Activated CD4-positive, alpha-beta T cell treated with anti-CD3 and anti-CD28 coated beads, Interleukin-2, amount 50 U/mL, for 1 hour (primary cell): ENCODE results near the gene AP2A2.
"Not testable (repeated sequence)": the region's sequence is repeated elsewhere in the genome, so short reads cannot be mapped to it uniquely, and the experiment has no call there.

Experiments used
- DNase-seq: peaks from one replicate; pipeline ENCODE4 v3.0.0-alpha.2; 2020

The AP2A2 gene

GRCh38 chr11:957212-957920 lies 31.7 kb downstream of the AP2A2 start:
- DNase-seq, result no peak

GRCh38 chr11:958101-958500 lies 32.4 kb downstream of the AP2A2 start:
- DNase-seq, result no peak

DNA sequence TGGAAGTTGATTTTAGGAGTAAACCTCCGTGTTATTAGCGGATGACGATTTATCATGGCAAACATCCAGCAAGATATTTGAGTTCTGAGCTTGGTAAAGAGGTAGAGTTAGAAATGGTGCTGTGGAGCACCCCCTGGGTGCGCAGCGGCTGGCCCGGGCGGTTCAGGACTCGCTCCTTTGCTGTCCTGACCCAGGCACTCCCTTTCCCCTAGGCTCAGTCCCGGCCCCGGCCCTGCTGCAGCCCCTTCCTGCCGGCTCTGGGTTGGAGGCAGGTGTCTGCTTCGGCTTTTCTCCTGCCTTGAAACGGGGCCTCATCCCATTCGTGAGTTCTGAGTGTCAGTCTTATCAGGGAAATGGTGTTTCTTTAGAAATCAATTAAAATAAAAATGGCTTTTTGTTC lies 33.4 kb downstream of the AP2A2 start:
- no peak for DNase-seq

- no peak for DNase-seq
These were observed 33.9 kb downstream of the AP2A2 start for GRCh38 chr11:959608-960007.

DNA sequence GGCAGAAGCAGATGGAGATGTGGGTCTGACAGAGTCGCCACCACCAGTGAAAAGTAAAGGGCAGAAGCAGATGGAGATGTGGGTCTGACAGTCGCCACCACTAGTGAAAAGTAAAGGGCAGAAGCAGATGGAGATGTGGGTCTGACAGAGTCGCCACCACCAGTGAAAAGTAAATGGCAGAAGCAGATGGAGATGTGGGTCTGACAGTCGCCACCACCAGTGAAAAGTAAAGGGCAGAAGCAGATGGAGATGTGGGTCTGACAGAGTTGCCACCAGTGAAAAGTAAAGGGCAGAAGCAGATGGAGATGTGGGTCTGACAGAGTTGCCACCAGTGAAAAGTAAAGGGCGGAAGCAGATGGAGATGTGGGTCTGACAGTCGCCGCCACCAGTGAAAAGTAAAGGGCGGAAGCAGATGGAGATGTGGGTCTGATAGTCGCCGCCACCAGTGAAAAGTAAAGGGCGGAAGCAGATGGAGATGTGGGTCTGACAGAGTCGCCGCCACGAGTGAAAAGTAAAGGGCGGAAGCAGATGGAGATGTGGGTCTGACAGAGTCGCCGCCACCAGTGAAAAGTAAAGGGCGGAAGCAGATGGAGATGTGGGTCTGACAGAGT lies 35.7 kb downstream of the AP2A2 start:
- not testable (repeated sequence) for DNase-seq

DNA sequence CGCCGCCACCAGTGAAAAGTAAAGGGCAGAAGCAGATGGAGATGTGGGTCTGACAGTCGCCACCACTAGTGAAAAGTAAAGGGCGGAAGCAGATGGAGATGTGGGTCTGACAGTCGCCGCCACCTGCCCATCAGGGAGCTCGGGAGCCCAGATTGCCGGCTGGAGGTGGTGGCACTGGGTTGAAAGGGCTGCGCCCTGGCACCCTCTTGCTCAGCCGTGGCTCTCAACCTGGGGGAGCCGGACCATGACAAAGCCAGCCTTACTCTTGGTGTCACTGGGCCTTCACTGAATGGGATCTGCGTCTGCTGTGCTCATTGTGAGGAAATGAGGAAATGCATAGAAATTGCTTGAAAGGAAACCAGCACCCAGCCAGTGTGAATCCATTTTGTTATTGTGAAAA lies 36.3 kb downstream of the AP2A2 start:
- DNase-seq, result no peak

- DNase-seq, result no peak
These were observed 37.0 kb downstream of the AP2A2 start for GRCh38 chr11:962688-963087.

- no peak for DNase-seq
These were observed 38.2 kb downstream of the AP2A2 start for GRCh38 chr11:963852-964251.

- no peak for DNase-seq
These were observed 39.6 kb downstream of the AP2A2 start for GRCh38 chr11:965206-965775.

GRCh38 chr11:967995-968751 lies 42.5 kb downstream of the AP2A2 start:
- no peak for DNase-seq

DNA sequence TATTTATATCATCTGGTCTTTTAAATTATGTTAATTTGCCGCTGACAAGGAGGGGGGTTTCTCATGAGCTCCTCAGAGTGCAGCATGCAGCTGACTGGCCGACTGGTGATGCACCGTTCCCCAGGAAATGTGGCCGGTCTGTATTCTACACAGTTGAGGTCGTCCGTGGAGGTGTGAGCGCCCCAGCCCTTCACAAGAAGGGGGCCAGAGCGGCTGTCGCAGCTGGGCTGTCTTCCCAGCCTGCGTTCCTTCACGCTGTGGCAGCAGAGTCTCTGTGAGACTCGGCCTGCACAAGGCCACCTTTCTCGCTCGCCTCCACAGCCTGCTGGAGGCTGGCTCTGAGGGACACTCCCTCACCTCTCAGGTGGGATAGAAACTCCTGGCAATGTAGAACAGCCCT lies 43.2 kb downstream of the AP2A2 start:
- no peak for DNase-seq

DNA sequence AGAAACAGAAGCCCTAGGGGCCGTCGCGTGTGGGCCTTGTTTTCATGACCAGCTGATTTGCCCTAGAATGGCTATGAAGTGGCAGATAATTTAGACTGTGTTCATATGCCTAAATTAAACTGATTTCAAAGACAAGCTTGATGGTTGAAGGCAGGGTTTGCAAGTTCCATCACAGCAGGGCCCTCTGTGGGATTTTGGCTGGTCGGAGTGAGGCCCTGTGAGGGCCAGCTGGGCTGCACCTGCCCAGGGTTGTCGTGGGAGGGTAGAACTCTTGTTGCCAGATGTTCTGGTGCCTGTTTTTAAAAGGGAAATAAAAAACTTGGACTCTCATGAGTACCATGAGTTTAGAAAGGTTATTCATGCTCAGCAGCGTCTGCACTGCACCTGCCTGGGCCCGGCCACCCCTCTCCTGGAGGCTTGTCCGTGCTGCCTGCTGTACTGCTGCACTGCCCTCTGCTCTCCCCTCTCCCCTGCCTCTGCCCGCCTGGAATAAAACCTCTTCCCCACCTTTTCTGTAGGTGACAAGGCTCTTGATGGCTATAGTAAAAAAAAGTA lies 44.1 kb downstream of the AP2A2 start:
- DNase-seq, result no peak

- DNase-seq, result no peak
These were observed 44.7 kb downstream of the AP2A2 start for GRCh38 chr11:970319-970871.

- DNase-seq, result no peak
These were observed 45.5 kb downstream of the AP2A2 start for GRCh38 chr11:971092-971690.

DNA sequence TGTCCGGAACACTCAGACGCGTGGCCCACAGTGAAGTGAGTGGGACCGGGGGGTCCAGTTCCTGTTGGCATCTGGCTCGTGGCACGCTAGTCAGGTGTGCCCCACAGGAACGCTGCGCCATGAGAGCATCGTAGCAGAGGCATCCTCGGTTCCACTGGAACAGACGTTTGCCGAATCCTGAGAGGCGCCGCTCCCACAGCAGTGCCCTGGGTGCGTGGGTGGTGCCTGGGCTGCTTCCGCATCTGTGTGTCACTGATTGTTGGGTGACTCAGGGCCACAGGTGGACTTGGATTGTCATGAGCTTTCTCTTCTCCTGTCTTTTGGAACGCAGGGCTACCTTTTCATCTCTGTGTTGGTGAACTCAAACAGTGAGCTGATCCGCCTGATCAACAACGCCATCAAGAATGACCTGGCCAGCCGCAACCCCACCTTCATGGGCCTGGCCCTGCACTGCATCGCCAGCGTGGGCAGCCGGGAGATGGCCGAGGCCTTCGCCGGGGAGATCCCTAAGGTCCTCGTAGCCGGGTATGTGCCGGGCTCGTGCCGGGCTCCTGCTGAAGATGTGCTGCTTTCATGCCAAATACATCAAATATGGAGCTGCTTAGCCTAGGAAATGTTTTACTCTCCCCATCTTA lies 46.2 kb downstream of the AP2A2 start:
- no peak for DNase-seq

DNA sequence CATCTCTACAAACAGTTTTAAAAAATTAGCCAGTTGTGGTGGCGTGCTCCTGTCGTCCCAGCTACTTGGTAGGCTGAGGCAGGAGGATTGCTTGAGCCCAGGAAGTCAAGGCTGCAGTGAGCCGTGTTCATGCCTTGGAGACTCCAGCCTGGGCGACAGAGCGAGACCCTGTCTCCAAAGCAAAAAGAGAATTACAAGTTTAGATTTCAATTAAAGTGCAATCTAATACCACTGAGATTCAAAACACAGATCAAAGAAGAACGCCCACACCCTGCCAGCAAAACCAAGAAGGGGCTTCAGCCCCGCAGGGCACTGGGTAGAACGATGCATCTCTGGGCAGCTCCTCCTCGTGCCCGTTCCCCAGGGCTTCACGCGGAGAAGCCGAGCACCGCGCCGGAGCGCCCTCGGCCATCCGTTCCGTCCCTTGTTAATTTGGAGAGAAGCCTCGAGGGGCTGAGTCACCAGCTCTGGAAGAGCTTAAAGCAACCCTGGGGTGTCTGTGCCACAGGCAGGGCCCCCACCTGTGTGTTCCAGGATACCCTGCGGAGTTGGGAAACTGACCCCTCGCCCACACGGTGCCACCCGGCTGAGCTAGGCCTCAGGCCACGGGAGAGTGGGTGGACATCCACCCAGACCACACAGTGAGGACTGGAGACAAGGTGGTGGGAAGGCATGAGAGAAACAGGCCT lies 47.0 kb downstream of the AP2A2 start:
- no peak for DNase-seq

DNA sequence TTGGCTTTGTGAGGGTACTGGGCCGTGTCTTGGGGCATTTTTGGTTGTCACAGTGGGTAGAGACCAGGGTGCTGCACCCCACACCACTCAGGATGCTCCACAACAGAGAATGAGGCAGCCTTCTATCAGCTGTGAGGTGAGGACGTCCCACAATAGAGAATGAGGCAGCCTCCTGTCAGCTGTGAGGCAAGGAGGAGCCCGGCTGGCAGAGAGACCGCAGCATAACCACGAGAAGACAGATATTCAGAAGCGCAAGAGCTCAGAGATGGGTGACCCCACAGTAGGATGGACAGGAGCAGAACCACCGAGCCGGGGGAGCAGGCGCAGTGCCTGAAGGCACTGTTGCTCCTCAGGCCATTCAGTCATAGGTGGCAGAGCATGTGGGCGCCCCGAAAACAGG lies 47.6 kb downstream of the AP2A2 start:
- no peak for DNase-seq

- DNase-seq, result not testable (repeated sequence)
These were observed 49.7 kb downstream of the AP2A2 start for GRCh38 chr11:975376-975775.

GRCh38 chr11:975827-976226 lies 50.2 kb downstream of the AP2A2 start:
- no peak for DNase-seq

DNA sequence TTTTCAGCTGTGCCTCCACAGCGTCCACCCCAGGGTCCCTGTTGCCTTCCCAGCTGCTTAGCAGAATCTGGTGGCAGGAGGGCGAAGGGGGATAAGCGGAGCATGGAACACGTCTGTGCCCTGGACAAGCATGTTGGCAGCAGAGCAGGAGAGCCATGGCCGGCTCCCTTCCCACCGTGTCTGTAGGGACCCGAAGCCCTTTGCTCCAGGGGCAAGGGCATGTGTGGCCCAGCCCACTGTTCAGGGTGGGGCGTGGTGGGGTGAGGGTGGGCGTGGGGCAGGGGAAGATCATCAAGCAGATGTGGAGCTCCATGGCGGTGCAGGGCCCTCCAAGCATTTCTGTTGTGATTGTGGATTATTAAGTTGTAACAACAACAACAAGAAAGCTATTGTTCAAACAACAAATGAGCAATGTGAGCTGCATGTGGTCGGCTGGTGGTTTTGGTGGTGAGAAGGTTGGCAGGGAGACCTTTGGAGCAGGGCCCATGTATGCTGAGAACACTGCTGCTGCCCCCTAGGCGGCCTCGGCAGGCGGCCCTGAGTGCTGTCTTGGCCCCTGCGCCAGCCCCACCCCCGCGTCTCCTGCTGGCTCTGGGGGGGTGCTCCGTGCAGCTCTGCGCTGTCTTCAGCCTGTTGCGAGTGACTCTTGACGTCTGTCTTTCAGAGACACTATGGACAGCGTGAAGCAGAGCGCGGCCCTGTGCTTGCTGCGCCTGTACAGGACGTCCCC lies 50.9 kb downstream of the AP2A2 start:
- DNase-seq, result no peak
